GM21529 (cell line): ENCODE data around the gene SLC22A31.
"Not testable (repeated sequence)": the region's sequence is repeated elsewhere in the genome, so short reads cannot be mapped to it uniquely, and the experiment has no call there.

ENCODE experiments used
- ATAC-seq: cut with Tn5 transposase; IDR thresholded peaks from one replicate; pipeline ENCODE4 v1.9.1; 2021; ENCODE audit not compliant: unreplicated experiment

The SLC22A31 gene

GRCh38 chr16:89193576-89194293, 6.6 kb downstream of the SLC22A31 start:
- no peak for ATAC-seq

- peak; percentile 37 for ATAC-seq
Observed at GRCh38 chr16:89192956-89193575, 7.3 kb downstream of the SLC22A31 start.

- ATAC-seq = peak; percentile 34
Observed at GRCh38 chr16:89192186-89192955, 8.0 kb downstream of the SLC22A31 start.

DNA sequence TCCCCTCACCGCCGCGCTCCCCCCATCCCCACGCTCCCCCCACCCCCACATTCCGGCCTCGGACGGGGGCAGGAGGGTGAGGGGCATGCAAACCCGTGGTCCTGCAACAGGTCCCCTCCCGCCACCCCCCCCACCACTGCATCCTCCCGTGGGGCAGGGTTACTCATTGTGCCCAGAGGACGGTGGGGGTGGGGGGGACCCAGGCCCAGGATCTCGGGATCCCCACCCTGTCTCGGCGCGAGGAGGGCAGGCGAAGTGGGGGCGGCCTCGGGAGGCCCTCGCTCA, 8.5 kb downstream of the SLC22A31 start:
- ATAC-seq = peak; percentile 4

GRCh38 chr16:89191033-89191900, 9.1 kb downstream of the SLC22A31 start:
- no peak for ATAC-seq

- ATAC-seq = no peak
Observed at GRCh38 chr16:89190150-89190958, 10.0 kb downstream of the SLC22A31 start.

- no peak for ATAC-seq
Observed at GRCh38 chr16:89189358-89190025, 10.8 kb downstream of the SLC22A31 start.

- ATAC-seq = not testable (repeated sequence)
Observed at GRCh38 chr16:89188471-89189357, 11.6 kb downstream of the SLC22A31 start.

DNA sequence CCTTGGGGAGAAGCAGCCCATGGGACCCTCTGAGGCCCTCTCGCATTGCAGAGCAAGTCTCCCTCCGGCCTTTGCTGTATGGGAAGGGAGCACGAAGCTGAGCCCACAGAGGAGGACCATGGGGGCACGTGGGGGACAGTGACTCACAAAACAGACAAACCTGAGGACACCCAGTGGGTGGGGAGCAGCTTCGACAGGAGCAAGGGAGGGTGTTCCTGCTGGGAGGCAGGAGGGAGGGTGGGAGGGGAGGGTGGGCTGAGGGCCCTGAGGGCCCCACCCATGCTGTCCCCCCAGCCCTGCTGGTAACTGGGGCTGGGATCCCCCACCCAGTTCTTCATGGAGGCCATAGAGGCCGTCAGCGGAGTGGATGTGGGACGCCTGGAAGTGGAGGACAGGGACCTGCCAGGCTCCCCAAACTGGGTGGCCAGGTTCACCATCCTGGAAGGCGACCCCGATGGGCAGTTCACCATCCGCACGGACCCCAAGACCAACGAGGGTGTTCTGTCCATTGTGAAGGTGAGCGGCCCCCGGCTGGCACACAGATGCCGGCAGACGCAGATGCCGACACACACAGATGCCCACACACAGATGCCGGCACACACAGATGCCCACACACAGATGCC, 12.5 kb downstream of the SLC22A31 start:
- ATAC-seq = no peak

GRCh38 chr16:89187032-89187769, 13.1 kb downstream of the SLC22A31 start:
- no peak for ATAC-seq

DNA sequence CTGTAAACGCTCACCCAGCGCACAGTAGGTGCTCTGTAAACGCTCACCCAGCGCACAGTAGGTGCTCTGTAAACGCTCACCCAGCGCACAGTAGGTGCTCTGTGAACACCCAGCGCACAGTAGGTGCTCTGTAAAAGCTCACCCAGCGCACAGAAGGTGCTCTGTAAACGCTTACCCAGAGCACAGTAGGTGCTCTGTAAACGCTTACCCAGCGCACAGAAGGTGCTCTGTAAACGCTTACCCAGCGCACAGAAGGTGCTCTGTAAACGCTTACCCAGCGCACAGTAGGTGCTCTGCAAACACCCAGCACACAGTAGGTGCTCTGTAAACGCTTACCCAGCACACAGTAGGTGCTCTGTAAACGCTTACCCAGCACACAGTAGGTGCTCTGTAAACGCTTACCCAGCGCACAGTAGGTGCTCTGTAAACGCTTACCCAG, 13.7 kb downstream of the SLC22A31 start:
- ATAC-seq = not testable (repeated sequence)

- ATAC-seq = not testable (repeated sequence)
Observed at GRCh38 chr16:89185887-89186592, 14.3 kb downstream of the SLC22A31 start.

- no peak for ATAC-seq
Observed at GRCh38 chr16:89184933-89185794, 15.2 kb downstream of the SLC22A31 start.

- ATAC-seq = no peak
Observed at GRCh38 chr16:89184677-89184932, 15.7 kb downstream of the SLC22A31 start.

DNA sequence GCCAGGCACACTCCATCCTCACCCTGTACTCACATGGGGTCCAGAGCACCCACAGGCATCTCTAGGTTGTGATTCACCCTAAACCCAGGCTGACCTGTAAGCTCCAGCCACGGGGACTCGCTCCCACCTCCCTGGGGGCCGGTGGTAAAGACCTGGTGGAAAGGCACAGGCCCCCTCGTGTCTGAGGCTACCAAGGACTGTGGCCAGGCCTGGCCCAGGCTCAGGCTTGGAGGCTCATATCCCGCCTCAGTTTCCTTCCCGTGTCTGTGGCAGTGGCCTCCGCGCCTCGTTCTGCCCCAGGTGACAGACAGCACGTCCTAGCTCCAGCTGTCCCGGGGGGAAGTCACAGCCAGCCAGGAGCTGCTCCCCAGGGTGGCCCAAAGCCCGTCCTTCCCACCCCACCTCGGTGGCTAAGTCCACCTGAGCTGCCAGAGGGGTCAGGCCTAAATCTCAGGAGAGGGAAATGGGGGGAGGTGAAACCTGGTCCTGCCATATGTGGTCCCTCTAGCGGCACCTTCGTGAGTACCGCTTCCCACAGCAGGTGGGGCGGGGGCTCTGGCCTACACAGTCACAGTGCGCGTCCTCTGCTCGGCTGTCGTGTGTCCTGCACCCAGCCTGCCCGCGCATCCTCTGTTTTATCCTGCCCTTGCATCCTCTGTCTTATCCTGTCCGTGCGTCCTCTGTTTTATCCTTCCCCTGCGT, 16.2 kb downstream of the SLC22A31 start:
- ATAC-seq = no peak

DNA sequence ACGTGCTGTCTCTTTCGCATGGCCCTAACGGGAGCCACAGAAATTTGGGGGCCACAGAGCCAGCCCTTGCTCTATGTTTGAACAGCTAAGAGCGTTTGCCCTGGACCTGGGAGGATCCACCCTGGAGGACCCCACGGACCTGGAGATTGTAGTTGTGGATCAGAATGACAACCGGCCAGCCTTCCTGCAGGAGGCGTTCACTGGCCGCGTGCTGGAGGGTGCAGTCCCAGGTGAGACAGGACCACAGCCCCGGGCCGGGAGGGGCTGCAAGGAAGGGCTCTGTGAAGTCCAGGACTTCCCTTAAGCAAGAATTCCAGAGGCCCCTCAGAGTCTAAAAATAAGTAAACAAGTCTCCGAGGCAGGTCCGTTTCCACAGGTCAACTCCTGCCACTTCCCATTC, 16.9 kb downstream of the SLC22A31 start:
- no peak for ATAC-seq
